Muscle of leg (tissue), 11 donors: Measurements from ENCODE around the gene PRKCD. TPM values are rescaled to one million over a fixed set of nuclear protein-coding genes. Genes with fewer than 3 reads are reported as not detected.

ENCODE experiments used
- DNase-seq: peaks from one replicate; pipeline ENCODE4 v3.0.0; 2013
- H3K27ac ChIP-seq: one replicate; pipeline ENCODE4 v1.5.1; 2013; ENCODE audit warnings: mild to moderate bottlenecking, low read length, control low read depth
- H3K27me3 ChIP-seq: one replicate; pipeline ENCODE4 v1.6.1; 2013; ENCODE audit warnings: low read length; ENCODE audit not compliant: control insufficient read depth, insufficient read depth
- H3K36me3 ChIP-seq: one replicate; pipeline ENCODE4 v1.6.1; 2013; ENCODE audit warnings: low read length; ENCODE audit not compliant: control insufficient read depth, insufficient read depth
- H3K4me1 ChIP-seq: one replicate; pipeline ENCODE4 v1.6.1; 2013; ENCODE audit warnings: low read length; ENCODE audit not compliant: control insufficient read depth, insufficient read depth
- H3K4me3 ChIP-seq: one replicate; pipeline ENCODE4 v1.5.1; 2013; ENCODE audit warnings: low read length, control low read depth
- H3K9me3 ChIP-seq: replicated peaks from 2 replicates; pipeline ENCODE4 v1.6.1; 2013; ENCODE audit warnings: low read depth, low read length; ENCODE audit not compliant: control insufficient read depth
- WGBS: methylation state at CpG from one replicate; pipeline ENCODE4 v1.1.5; 2013; ENCODE audit warnings: missing lambda C conversion rate; ENCODE audit not compliant: insufficient coverage; 5-methylcytosine and 5-hydroxymethylcytosine counted together
- polyA plus RNA-seq, 8 donors: library from polyadenylated mRNA; unstranded; fragments of 120-200 nt; gene quantifications; one replicate each; pipeline versions ENCODE4 v1.2.1 to v1.2.3, GENCODE V29; 2013; ENCODE audit warnings: inconsistent platforms in 1 of 8, low replicate concordance in 1 of 8; ENCODE audit not compliant: insufficient read length in 8 of 8, insufficient read depth in 1 of 8
- total RNA-seq: library from RNA; stranded (reverse); fragments of 120-200 nt; gene quantifications from one replicate; pipeline ENCODE4 v1.2.4, GENCODE V29; 2013

Gene PRKCD
- total and polyA plus RNA-seq, 9 donors, result 1.5 to 11.8 (median 7.9) TPM

DNA sequence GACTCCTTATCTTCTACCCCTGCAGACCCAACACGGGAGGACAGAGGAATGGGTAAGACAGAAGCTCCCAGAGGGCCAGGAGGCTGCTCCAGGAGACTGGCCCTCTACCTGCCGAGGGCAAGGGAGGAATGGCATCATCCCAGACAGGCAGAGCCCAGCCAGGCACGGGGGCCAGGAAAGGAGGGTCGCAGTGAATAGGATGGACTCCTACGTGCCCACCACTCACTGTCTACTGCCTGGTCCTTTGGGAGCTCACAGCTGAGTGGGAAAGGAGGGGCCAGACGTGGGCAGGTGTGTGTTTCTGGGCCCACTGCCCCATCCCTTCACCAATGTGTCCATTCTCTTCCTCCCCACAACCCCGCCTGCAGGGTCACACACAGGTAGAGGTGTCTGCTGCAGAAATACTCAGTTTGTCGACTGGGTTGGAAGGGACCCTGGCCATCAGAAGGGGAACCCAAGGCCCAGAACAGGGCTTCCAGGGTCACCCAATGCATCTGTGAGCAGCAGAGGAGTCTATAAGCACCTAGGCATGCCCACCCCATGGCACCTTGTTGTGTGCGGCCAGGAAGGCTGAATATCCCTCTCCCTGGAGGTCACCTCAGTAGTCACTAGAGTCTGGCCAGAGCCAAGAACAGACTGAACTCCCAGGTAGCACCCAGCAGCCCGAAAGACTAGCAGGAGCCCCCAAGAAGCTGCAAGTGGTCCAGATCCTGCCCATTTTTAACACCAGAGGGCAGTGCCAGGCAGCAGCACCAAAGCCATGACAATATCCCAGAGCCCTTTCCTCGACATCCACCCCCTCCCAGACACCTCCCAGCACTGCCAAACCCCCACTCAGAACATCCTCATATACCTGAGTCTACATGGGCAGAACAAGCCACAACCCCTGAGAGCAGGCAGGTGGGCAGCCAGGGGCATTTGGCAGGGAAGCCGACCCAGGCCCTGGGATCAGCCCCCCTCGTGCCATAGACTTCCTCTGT, 70.8 kb downstream of the PRKCD start:
- Histone ChIP-seq H3K4me1 (peaks cover 22% of the 10 kb centered on the region), H3K4me3 (no peak overlapping the region), H3K27ac (no peak overlapping the region), H3K27me3 (no peaks in the 10 kb centered on the region), H3K9me3 (no peaks in the 10 kb centered on the region), H3K36me3 (peaks cover 86% of the 10 kb centered on the region)
- no peak for DNase-seq
- 89% methylated on average over 8 of the region's 13 CpGs for WGBS

- H3K4me1 ChIP-seq, result peaks cover 22% of the 10 kb centered on the region
- no peak overlapping the region for H3K27ac ChIP-seq
These were observed 71.8 kb downstream of the PRKCD start for GRCh38 chr3:53232641-53233377.

DNA sequence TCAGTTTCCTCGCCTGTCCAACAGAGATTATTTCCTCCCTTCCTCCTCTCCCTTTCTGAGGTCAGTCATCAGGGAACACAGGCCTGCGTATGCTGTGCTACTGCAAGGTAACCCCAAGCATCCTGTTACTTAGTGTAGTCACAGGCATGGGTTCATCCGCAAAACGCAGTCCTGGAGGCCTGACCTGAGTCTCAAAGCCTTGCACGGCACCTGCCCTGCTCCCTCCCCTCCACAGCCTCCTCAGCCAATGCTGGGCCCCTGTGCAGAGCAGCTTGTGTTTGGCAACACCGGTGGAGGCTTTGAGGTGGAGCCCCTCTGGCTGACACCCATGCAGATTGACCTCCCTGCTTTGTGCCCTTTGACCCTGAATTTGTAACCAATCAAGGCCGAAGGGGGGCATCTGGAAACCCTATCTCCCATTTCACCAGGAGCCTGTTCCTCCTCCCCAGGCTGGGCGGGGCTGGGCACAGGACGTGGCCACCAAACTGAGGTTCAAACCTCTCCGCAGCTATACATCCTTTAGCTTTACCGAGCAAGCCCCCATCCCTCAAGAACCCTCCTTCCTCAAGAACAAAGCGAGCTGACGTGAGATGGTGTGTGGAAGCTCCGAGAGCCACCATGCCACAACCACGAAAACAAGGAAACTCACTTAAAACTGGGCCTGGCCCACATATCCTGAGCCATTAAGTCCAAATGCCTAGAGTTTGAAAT, 73.3 kb downstream of the PRKCD start:
- no peak overlapping the region for H3K27ac ChIP-seq
- H3K9me3 ChIP-seq, result no peaks in the 10 kb centered on the region
- no peak overlapping the region for H3K4me3 ChIP-seq
- no peaks in the 10 kb centered on the region for H3K27me3 ChIP-seq
- peaks cover 70% of the 10 kb centered on the region for H3K36me3 ChIP-seq
- 74% methylated on average over 9 of the region's 15 CpGs for WGBS
- no peak for DNase-seq
- peaks cover 26% of the 10 kb centered on the region for H3K4me1 ChIP-seq

More at GRCh38 chr3:53232641-53233377, 71.8 kb downstream of the PRKCD start:
- Histone ChIP-seq H3K9me3 (no peaks in the 10 kb centered on the region), H3K27me3 (no peaks in the 10 kb centered on the region), H3K4me3 (no peak overlapping the region), H3K36me3 (peaks cover 78% of the 10 kb centered on the region)
- DNase-seq, result no peak
- WGBS, result 71% methylated on average over 18 of the region's 18 CpGs

DNA sequence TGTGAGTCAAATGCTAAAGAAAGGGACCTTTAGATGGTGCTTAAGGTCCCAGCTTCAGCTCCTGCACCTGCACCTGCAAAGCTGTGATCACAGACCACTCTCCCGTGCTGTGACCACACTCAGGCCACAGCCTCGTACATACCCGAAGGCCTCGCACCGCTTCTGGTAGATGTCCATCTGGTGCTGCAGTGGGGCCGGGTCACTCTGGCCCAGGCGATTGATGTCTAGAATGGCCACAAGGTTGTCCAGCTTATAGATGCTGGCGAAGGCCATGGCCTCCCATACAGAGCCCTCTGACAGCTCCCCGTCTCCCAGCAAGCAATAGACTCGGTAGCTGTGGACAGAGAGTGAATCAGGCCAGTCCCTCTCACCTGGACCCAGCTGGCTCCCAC, 73.8 kb downstream of the PRKCD start:
- H3K4me1 ChIP-seq, result peaks cover 30% of the 10 kb centered on the region
- DNase-seq, result no peak
- no peaks in the 10 kb centered on the region for H3K9me3 ChIP-seq
- H3K4me3 ChIP-seq, result no peak overlapping the region
- no peak overlapping the region for H3K27ac ChIP-seq
- H3K36me3 ChIP-seq, result peaks cover 66% of the 10 kb centered on the region
- no peaks in the 10 kb centered on the region for H3K27me3 ChIP-seq
- WGBS, result 99% methylated on average over 8 of the region's 10 CpGs

- no peak for DNase-seq
- Histone ChIP-seq H3K36me3 (peaks cover 65% of the 10 kb centered on the region), H3K27ac (no peak overlapping the region), H3K9me3 (no peaks in the 10 kb centered on the region), H3K4me1 (peaks cover 37% of the 10 kb centered on the region), H3K27me3 (no peaks in the 10 kb centered on the region), H3K4me3 (no peak overlapping the region)
- 91% methylated on average over 4 of the region's 6 CpGs for WGBS
These were observed 74.5 kb downstream of the PRKCD start for GRCh38 chr3:53235545-53235944.

DNA sequence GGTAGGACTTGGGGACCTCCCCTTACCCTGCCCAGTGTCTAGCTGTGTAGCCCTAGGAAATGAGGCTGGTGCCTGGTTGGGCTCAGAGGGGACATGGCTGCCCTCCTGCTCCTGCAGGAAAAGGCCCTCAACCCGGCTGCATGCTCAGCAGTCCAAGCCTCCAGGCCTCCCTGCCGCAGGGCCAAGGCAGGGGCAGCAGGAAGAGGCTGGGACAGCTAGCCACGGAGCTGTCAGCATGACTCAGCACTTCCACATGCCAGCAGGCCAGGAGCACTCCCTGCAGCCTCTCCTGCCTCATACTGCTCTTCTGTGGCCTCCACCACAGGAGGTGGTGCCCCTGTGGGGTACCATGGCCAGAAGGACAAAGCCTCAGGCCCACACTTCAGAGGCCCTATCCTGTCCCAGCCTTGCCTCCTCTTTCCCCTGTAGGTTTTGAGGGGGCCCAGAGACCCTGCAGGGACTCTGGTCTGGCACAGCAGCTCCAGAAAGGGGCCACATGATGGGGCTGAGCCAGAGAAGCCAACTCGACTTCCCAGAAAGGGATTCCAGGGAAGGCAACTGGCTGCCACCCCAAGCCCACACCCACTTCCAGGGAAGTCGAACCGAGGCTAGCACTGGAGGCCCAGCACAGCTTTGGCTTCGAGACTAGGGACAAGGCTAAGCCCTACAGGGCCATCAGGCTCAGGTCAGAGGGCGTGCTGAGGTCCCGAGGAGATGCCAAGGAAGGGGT, 75.3 kb downstream of the PRKCD start:
- no peaks in the 10 kb centered on the region for H3K27me3 ChIP-seq
- H3K36me3 ChIP-seq, result peaks cover 64% of the 10 kb centered on the region
- H3K4me3 ChIP-seq, result no peak overlapping the region
- 63% methylated on average over 8 of the region's 9 CpGs for WGBS
- H3K4me1 ChIP-seq, result peaks cover 45% of the 10 kb centered on the region
- no peak overlapping the region for H3K27ac ChIP-seq
- peak; percentile 60 for DNase-seq
- no peaks in the 10 kb centered on the region for H3K9me3 ChIP-seq

DNA sequence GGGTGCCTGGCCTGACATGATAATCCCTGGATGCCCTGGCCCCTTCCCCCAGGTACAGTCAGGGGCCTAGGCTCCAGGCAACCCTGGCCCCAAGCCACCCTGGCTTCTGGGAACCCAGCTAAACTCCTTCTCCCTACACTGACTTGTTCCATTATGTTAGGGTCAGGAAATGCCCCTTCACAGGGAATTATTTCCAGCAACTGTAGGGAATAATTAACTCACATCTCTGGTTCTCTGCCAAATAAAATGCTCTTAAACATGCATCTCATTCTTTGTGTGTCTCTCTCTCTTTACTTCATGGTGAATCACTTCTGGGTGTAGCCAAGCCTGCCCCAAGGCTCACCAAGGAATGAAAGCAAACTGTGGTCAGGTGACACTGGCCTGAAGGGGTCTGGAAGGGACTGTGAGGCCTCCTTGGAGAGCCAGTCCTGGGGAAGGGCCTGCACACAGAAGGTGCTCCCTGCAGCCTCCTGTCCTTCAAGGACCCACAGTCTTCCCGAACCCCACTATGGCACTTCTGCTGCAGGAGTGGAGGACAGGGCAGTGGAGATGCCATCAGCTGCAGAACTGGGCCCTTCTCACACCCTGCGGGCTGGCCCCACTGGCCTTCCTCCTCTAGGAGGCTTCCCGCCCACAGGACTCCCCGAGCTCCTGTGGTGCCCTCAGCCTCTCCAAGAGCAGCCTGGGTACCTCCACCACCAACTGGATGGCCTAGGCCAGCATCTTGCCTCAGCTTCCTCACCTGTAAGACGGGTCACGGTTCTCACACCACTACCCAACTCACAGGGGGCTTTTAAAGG, 77.2 kb downstream of the PRKCD start:
- no peak for DNase-seq
- Histone ChIP-seq H3K9me3 (no peaks in the 10 kb centered on the region), H3K27ac (no peak overlapping the region), H3K4me3 (no peak overlapping the region), H3K27me3 (peaks cover 2% of the 10 kb centered on the region), H3K4me1 (peaks cover 54% of the 10 kb centered on the region), H3K36me3 (peaks cover 51% of the 10 kb centered on the region)
- WGBS, result 88% methylated on average over 4 of the region's 6 CpGs

DNA sequence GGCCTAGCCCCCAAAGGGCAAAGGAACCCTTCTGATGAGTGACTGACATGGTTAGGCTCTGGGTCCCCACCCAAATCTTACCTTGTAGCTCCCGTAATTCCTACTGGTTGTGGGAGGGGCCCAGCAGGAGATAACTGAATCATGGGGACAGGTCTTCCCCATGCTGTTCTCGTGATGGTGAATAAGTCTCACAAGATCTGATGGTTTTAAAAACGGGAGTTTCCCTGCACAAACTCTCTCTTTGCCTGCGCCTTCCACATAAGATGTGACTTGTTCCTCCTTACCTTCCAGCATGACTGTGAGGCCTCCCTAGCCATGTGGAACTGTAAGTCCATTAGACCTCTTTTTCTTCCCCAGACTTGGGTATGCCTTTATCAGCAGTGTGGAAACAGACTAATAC, 77.9 kb downstream of the PRKCD start:
- Histone ChIP-seq H3K27ac (no peak overlapping the region), H3K36me3 (peaks cover 46% of the 10 kb centered on the region), H3K27me3 (peaks cover 6% of the 10 kb centered on the region), H3K9me3 (no peaks in the 10 kb centered on the region), H3K4me1 (peaks cover 60% of the 10 kb centered on the region), H3K4me3 (no peak overlapping the region)
- no peak for DNase-seq
- WGBS, result 82% methylated on average over 4 of the region's 4 CpGs

DNA sequence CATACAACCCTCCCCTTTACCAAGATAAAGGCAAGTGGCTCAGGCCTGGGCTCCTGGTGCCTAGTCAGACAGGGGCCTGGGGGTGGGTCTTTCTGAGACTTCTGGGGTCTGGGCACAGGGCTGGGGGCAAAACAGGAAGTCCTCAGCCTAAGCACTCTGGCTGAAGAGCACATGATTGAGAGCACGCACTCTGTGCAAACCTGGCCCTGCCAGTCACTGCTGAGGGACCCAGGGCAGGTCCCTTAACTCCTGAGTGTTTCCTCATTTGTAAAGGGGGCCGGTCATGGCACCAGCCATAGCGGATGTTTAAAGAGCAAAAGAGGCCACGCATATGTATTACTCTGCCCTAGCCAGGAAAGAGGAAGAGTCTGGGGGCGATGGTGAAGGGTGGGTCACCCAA, 78.8 kb downstream of the PRKCD start:
- WGBS, result 85% methylated on average over 2 of the region's 5 CpGs
- Histone ChIP-seq H3K27ac (no peak overlapping the region), H3K27me3 (peaks cover 10% of the 10 kb centered on the region), H3K9me3 (no peaks in the 10 kb centered on the region), H3K4me1 (peaks cover 62% of the 10 kb centered on the region), H3K4me3 (no peak overlapping the region), H3K36me3 (peaks cover 37% of the 10 kb centered on the region)
- DNase-seq, result no peak
